Measurements from ENCODE around the gene COL19A1.
"Not testable (repeated sequence)": the region's sequence is repeated elsewhere in the genome, so short reads cannot be mapped to it uniquely, and the experiment has no call there.

Gene COL19A1

GRCh38 chr6:69957985-69958559 is 91.7 kb downstream of the COL19A1 start:
- in situ Hi-C loops (cut with MboI; ENCODE audit: low sequenced_read_pairs): no loop called here

DNA sequence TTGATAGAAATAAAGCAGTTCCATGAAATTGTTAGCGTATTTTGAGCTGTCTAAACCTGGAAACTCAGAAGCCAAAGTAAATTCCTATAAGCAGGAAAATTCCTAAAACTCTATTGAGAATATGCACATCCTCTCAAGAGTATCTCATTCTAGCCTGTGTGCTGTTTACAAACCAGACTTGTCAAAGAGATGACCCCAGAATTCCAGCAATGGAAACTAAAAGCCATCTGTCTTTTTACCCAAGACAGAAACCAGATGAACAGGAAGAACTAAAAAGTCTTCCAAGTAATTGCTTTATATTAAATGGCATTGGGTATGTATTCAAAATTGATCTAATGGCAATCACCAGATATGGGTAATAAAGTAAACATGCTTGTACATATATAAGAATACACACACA is 92.6 kb downstream of the COL19A1 start:
- in situ Hi-C loops (cut with MboI; ENCODE audit: low sequenced_read_pairs): no loop called here

DNA sequence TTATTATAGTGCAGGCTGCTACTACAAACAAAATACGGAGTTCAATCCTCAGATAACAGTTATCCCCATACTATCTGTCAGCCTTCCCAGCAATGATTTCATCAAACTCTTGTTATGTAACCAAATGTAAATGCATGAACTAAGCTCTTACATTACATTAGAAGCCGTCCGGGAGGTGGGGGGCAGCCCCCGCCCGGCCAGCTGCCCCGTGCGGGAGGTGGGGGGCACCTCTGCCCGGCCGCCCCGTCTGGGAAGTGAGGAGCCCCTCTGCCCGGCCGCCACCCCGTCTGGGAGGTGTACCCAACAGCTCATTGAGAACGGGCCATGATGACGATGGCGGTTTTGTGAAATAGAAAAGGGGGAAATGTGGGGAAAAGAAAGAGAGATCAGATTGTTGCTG is 99.6 kb downstream of the COL19A1 start:
- in situ Hi-C loops (cut with MboI; ENCODE audit: low sequenced_read_pairs): not testable (repeated sequence)

DNA sequence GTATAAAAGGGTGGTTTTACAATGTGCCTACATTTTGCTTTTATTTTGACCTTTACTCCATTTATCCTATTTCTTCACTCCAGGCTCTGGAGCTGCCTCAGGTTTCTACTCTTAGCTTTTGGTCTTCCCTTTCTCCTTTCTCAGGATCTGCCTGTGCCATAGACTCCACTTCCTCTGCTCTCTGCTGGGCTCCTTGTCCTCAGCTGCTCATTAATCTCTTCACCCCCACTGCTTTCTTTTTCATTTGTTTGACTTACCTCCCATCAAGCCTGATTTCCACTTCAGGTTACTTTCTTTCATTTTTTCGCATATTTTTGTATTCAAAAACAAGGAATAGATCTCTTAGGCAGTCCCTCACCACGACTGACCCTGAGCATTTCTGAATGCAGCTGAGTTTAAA is 106.8 kb downstream of the COL19A1 start:
- in situ Hi-C loops (cut with MboI; ENCODE audit: low sequenced_read_pairs): no loop called here

- in situ Hi-C loops (cut with MboI; ENCODE audit: low sequenced_read_pairs): no loop called here
Observed at GRCh38 chr6:69973763-69974162, 107.4 kb downstream of the COL19A1 start.

GRCh38 chr6:69974193-69974592 is 107.8 kb downstream of the COL19A1 start:
- in situ Hi-C loops (cut with MboI; ENCODE audit: low sequenced_read_pairs): no loop called here

DNA sequence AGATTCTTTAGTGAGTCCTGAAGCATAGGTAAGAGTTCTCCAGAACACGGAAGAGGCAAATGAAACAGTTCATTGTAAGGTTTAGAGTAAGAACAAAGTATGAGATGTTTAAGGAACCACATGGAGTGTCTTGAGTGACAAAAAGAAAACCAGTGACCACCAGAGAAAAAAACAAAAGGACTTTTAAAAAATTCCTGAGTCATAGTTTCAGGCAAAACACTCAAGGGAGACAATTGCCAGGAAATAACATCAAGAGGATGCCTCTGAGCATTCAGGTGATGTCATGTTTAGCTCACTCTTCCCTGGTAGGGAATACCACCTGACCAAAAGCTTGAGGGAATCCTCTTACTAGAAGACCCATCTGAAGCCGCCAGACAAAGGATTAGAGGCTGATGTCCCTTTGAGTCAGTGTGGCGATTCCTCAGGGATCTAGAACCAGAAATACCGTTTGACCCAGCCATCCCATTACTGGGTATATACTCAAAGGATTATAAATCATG is 110.3 kb downstream of the COL19A1 start:
- in situ Hi-C loops (cut with MboI; ENCODE audit: low sequenced_read_pairs): no loop called here

DNA sequence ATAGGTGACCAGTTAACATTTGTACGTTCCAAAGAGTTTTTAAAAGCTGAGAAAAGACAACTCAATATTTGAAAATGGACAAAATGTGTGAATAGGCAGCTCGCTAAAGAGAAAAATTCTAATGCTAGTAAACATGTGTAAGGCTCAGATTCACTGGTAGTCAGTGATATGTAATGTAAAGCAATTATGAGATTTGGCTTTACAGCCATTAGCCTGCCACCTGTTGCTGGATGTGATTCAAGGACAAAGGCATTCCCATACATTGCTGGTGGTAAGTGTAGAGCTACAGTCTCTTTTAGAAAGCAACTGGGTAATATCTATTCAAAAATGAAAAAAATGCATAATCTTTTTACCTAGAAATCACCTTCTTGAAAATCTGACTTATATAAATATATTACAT is 114.3 kb downstream of the COL19A1 start:
- in situ Hi-C loops (cut with MboI; ENCODE audit: low sequenced_read_pairs): no loop called here

- in situ Hi-C loops (cut with MboI; ENCODE audit: low sequenced_read_pairs): no loop called here
Observed at GRCh38 chr6:69984506-69984905, 118.2 kb downstream of the COL19A1 start.

DNA sequence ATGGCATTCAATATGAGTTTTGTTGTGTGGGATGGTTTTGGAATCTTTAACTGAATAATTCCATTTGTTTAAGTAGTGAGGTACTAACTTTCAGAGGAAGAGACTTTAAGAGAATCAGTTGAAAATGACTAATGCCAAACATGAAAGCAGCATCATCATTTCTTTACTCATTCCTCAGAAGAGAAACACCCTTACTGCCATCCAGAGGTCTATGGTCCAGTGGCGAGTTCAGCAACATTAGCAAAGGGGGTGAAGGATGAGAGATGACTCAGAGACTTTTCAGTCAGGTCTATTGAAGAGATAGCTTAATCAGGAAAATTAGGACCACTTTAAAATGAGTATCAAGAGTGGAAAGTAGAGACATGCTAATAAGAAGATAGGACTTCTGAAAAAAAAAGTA is 118.8 kb downstream of the COL19A1 start:
- in situ Hi-C loops (cut with MboI; ENCODE audit: low sequenced_read_pairs): no loop called here

DNA sequence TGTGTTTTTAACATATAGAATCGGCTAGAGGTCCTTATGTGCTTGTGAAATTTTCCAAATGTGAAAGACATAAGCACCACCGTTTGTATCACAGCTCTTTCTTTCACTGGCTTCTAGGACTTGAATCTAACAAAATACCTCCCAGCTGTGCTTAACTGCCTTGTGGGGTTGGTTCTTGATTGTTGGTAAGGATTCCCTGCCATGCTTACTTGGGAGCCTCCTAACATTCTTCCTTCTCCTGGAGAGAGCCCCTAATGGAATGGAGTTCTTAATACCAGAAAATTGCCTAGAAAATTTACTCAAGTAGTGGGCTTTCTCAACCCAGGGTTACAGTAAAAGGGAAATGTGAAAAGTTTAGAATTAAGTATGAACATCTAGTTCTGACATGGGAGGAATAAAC is 121.2 kb downstream of the COL19A1 start:
- in situ Hi-C loops (cut with MboI; ENCODE audit: low sequenced_read_pairs): no loop called here

DNA sequence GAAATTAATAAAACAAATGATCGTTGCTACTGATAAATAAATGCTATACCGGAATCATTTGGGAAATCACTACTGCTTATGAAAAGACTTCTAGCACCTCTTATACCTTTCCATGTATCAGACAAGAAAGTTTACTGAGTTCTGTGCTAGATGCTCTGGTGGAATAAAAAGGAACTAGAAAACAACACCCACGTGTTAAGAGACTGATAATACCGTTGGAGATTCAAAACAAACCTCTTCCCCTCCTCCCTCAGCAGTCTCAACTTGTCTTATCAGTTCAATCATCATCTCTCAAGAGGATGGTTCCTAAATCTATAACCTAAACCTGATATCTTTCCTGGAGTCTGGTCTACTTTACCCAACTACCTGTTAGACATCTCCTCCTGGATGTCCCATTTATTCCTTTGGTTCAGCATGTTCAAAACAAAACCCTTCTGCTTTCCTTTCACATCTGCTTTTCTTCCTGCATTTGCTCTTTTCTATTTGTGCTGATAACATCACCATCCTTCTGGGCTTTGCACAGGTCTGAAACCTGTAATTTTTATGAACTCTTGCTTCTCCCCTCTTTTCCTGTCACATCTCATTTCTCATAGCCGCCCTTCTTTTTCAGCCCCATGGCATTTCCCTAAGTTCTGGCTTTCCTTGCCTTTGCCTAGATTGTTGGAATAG is 122.2 kb downstream of the COL19A1 start:
- in situ Hi-C loops (cut with MboI; ENCODE audit: low sequenced_read_pairs): no loop called here

- in situ Hi-C loops (cut with MboI; ENCODE audit: low sequenced_read_pairs): no loop called here
Observed at GRCh38 chr6:69994251-69994650, 127.9 kb downstream of the COL19A1 start.

GRCh38 chr6:70008189-70008588 is 141.8 kb downstream of the COL19A1 start:
- in situ Hi-C loops (cut with MboI; ENCODE audit: low sequenced_read_pairs): no loop called here

- in situ Hi-C loops (cut with MboI; ENCODE audit: low sequenced_read_pairs): not testable (repeated sequence)
Observed at GRCh38 chr6:70010339-70010738, 144.0 kb downstream of the COL19A1 start.

DNA sequence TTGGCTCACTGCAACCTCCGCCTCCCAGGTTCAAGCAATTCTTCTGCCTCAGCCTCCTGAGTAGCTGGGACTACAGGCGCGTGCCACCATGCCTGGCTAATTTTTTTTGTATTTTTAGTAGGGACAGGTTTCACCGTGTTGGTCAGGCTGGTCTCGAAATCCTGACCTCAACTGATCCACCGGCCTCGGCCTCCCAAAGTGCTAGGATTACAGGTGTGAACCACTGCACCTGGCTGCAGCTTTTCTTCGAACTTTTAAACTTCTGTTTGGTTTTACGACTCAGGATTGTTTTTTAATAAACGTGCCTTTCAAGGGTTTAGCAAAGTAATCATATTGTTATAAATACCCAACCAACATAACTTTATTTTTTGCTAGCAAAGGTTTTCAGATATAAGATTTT is 156.8 kb downstream of the COL19A1 start:
- in situ Hi-C loops (cut with MboI; ENCODE audit: low sequenced_read_pairs): not testable (repeated sequence)

GRCh38 chr6:70028246-70028645 is 161.9 kb downstream of the COL19A1 start:
- in situ Hi-C loops (cut with MboI; ENCODE audit: low sequenced_read_pairs): no loop called here

DNA sequence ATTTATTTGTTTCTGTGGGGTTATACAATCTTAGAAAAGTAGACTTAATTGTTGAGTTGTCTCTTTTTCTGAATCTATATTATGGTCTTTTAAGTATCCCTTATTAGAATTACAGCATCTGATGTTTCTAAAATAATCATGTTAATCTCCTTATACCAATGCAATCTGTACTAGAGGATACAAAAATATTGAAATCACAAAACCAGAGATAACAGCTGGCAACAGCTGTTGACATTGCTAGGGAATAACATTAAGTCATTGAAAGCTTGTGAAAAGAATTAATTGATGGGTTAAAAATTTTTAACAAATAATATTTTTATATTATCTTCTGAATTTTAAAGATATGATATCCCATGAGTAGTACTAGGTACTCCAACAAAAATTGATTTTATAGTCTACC is 162.6 kb downstream of the COL19A1 start:
- in situ Hi-C loops (cut with MboI; ENCODE audit: low sequenced_read_pairs): no loop called here

- in situ Hi-C loops (cut with MboI; ENCODE audit: low sequenced_read_pairs): no loop called here
Observed at GRCh38 chr6:70033781-70034180, 167.4 kb downstream of the COL19A1 start.

GRCh38 chr6:70037445-70037844 is 171.1 kb downstream of the COL19A1 start:
- in situ Hi-C loops (cut with MboI; ENCODE audit: low sequenced_read_pairs): no loop called here

GRCh38 chr6:70040766-70041165 is 174.4 kb downstream of the COL19A1 start:
- in situ Hi-C loops (cut with MboI; ENCODE audit: low sequenced_read_pairs): no loop called here

GRCh38 chr6:70041411-70041810 is 175.1 kb downstream of the COL19A1 start:
- in situ Hi-C loops (cut with MboI; ENCODE audit: low sequenced_read_pairs): no loop called here

GRCh38 chr6:70045413-70045812 is 179.1 kb downstream of the COL19A1 start:
- in situ Hi-C loops (cut with MboI; ENCODE audit: low sequenced_read_pairs): no loop called here

Measured in HL-60/S4 (cell line).